Mesodermal cell (in vitro differentiated cells): ENCODE results near the gene NLRP9.
"Not testable (repeated sequence)": the region's sequence is repeated elsewhere in the genome, so short reads cannot be mapped to it uniquely, and the experiment has no call there.

ENCODE experiments used
- H3K27ac ChIP-seq: 2 replicates; pipeline ENCODE4 v1.7.0; 2013; ENCODE audit warnings: mild to moderate bottlenecking, low read depth, low read length, moderate library complexity; ENCODE audit not compliant: severe bottlenecking
- H3K36me3 ChIP-seq: 2 replicates; pipeline ENCODE4 v1.7.1; 2013; ENCODE audit warnings: mild to moderate bottlenecking, low read length, moderate library complexity; ENCODE audit not compliant: control insufficient read depth, insufficient read depth
- H3K4me1 ChIP-seq: one replicate; pipeline ENCODE4 v1.7.1; 2013; ENCODE audit warnings: mild to moderate bottlenecking, low read length; ENCODE audit not compliant: insufficient read depth, control insufficient read depth, poor library complexity, severe bottlenecking
- H3K4me3 ChIP-seq: 2 replicates; pipeline ENCODE4 v1.7.0; 2013; ENCODE audit warnings: low read length, control low read depth, mild to moderate bottlenecking; ENCODE audit not compliant: insufficient read depth, poor library complexity, severe bottlenecking; ENCODE audit errors: extremely low read depth
- H3K9me3 ChIP-seq: 2 replicates; pipeline ENCODE4 v1.7.1; 2013; ENCODE audit warnings: mild to moderate bottlenecking, low read length, moderate library complexity; ENCODE audit not compliant: control insufficient read depth
- WGBS, 2 experiments: methylation state at CpG; one replicate each; pipeline ENCODE4 v1.1.5; 2013; ENCODE audit warnings: missing lambda C conversion rate in 2 of 2; ENCODE audit not compliant: insufficient coverage in 2 of 2; 5-methylcytosine and 5-hydroxymethylcytosine counted together

NLRP9 gene

GRCh38 chr19:55730378-55730777, 7.8 kb downstream of the NLRP9 start:
- not testable (repeated sequence) for H3K4me3 ChIP-seq, H3K36me3 ChIP-seq, H3K27ac ChIP-seq, H3K4me1 ChIP-seq
- H3K9me3 ChIP-seq: peaks cover 29% of the 10 kb centered on the region
- 80% methylated on average over 2 of the region's 2 CpGs; no CpG with 5 or more reads in 1 of the 2 experiments for WGBS, 2 experiments

- no peak overlapping the region for H3K4me3 ChIP-seq
- no peaks in the 10 kb centered on the region for H3K36me3 ChIP-seq
- peaks cover 22% of the 10 kb centered on the region for H3K9me3 ChIP-seq
- 65 to 79% methylated on average over 2 to 6 of the region's 8 CpGs for WGBS, 2 experiments
- H3K4me1 ChIP-seq: no peaks in the 10 kb centered on the region
- no peak overlapping the region for H3K27ac ChIP-seq
These were observed 14.7 kb downstream of the NLRP9 start for GRCh38 chr19:55723491-55723890.

- Histone ChIP-seq H3K36me3 (no peaks in the 10 kb centered on the region), H3K27ac (no peak overlapping the region), H3K9me3 (peaks cover 36% of the 10 kb centered on the region), H3K4me3 (no peak overlapping the region), H3K4me1 (no peaks in the 10 kb centered on the region)
- WGBS, 2 experiments: 60 to 64% methylated on average over 2 of the region's 3 CpGs
These were observed 17.4 kb downstream of the NLRP9 start for GRCh38 chr19:55720801-55721200.

GRCh38 chr19:55720214-55720746, 17.9 kb downstream of the NLRP9 start:
- WGBS, 2 experiments: 38% methylated on average over 3 of the region's 5 CpGs; no CpG with 5 or more reads in 1 of the 2 experiments
- Histone ChIP-seq H3K36me3 (no peaks in the 10 kb centered on the region), H3K27ac (no peak overlapping the region), H3K4me1 (no peaks in the 10 kb centered on the region), H3K9me3 (peaks cover 36% of the 10 kb centered on the region), H3K4me3 (no peak overlapping the region)

- peaks cover 31% of the 10 kb centered on the region for H3K9me3 ChIP-seq
- not testable (repeated sequence) for H3K4me1 ChIP-seq, H3K4me3 ChIP-seq, H3K36me3 ChIP-seq, H3K27ac ChIP-seq
- 63 to 84% methylated on average over 7 to 8 of the region's 13 CpGs for WGBS, 2 experiments
These were observed 20.1 kb downstream of the NLRP9 start for GRCh38 chr19:55717879-55718711.

GRCh38 chr19:55717251-55717650, 21.0 kb downstream of the NLRP9 start:
- Histone ChIP-seq H3K36me3 (no peaks in the 10 kb centered on the region), H3K27ac (no peak overlapping the region), H3K4me3 (no peak overlapping the region), H3K4me1 (no peaks in the 10 kb centered on the region), H3K9me3 (peaks cover 33% of the 10 kb centered on the region)
- WGBS, 2 experiments: 81 to 87% methylated on average over 11 of the region's 11 CpGs

- Histone ChIP-seq H3K4me1 (no peaks in the 10 kb centered on the region), H3K9me3 (peaks cover 33% of the 10 kb centered on the region)
- 83 to 85% methylated on average over 14 to 15 of the region's 15 CpGs for WGBS, 2 experiments
These were observed 21.7 kb downstream of the NLRP9 start for GRCh38 chr19:55716531-55716930.

GRCh38 chr19:55712804-55713631, 25.2 kb downstream of the NLRP9 start:
- Histone ChIP-seq H3K9me3 (peaks cover 20% of the 10 kb centered on the region), H3K4me3 (no peak overlapping the region), H3K27ac (no peak overlapping the region), H3K4me1 (no peaks in the 10 kb centered on the region), H3K36me3 (no peaks in the 10 kb centered on the region)
- 67% methylated on average over 1 of the region's 3 CpGs; no CpG with 5 or more reads in 1 of the 2 experiments for WGBS, 2 experiments

More at GRCh38 chr19:55716531-55716930, 21.7 kb downstream of the NLRP9 start:
- H3K36me3 ChIP-seq: no peaks in the 10 kb centered on the region
- H3K27ac ChIP-seq: no peak overlapping the region
- H3K4me3 ChIP-seq: no peak overlapping the region

GRCh38 chr19:55711719-55712118, 26.5 kb downstream of the NLRP9 start:
- Histone ChIP-seq H3K36me3 (no peaks in the 10 kb centered on the region), H3K27ac (no peak overlapping the region), H3K4me3 (no peak overlapping the region), H3K4me1 (no peaks in the 10 kb centered on the region), H3K9me3 (peaks cover 11% of the 10 kb centered on the region)
- 82 to 84% methylated on average over 18 of the region's 18 CpGs for WGBS, 2 experiments

GRCh38 chr19:55705972-55706371, 32.2 kb downstream of the NLRP9 start:
- Histone ChIP-seq H3K4me3 (no peak overlapping the region), H3K4me1 (no peaks in the 10 kb centered on the region), H3K9me3 (peaks cover 5% of the 10 kb centered on the region), H3K27ac (no peak overlapping the region), H3K36me3 (peaks cover 20% of the 10 kb centered on the region)
- WGBS, 2 experiments: 82 to 100% methylated on average over 1 to 3 of the region's 3 CpGs
